Gastrocnemius medialis (tissue), 4 donors: ENCODE data around the gene PTPRF.

ENCODE experiments used
- CTCF ChIP-seq, 5 experiments: fragments of 450-650 bp in 3 of 5; fragments of 200-600 bp in 2 of 5; sonication (generic) in 2 of 5; IDR thresholded peaks in 4 of 5; conservative IDR thresholded peaks in 1 of 5; 1 replicate in 4 of 5; 2 replicates in 1 of 5; pipeline ENCODE4 v1.5.1; 2016 to 2019; ENCODE audit warnings: antibody characterized with exemption in 5 of 5, mild to moderate bottlenecking in 3 of 5, moderate library complexity in 3 of 5
- POLR2A ChIP-seq, 2 donors: fragments of 450-650 bp; IDR thresholded peaks; one replicate each; pipeline ENCODE4 v1.6.1; 2017; ENCODE audit warnings: antibody characterized with exemption in 2 of 2, mild to moderate bottlenecking in 2 of 2, moderate library complexity in 2 of 2

GRCh38 chr1:43520100-43520778 lies 10.4 kb upstream of the PTPRF start:
- TF ChIP-seq CTCF (IDR thresholded peaks at IDR 0.05 in 4 of 5, conservative IDR thresholded peaks at IDR 0.05 in 1 of 5) (no peak), POLR2A (IDR thresholded peaks at IDR 0.05) (no peak)
